GM23338 (cell line): ENCODE data around the gene RET.

Experiments used
- CREB1 ChIP-seq: fragments of 250-450 bp; sonication (Bioruptor Pico); IDR thresholded peaks from 2 replicates; pipeline ENCODE4 v1.5.0; 2020; ENCODE audit warnings: low read depth, mild to moderate bottlenecking, moderate library complexity
- CTCF ChIP-seq, 2 experiments: fragments of 200-600 bp in 1 of 2; sonication (generic) in 1 of 2; conservative IDR thresholded peaks; 2 replicates each; pipeline versions ENCODE4 v1.5.1 to v1.6.1; 2016 to 2017; ENCODE audit warnings: antibody characterized with exemption in 2 of 2, low read depth in 2 of 2, mild to moderate bottlenecking in 2 of 2, moderate library complexity in 1 of 2
- ETS1 ChIP-seq: IDR thresholded peaks from 2 replicates; pipeline ENCODE4 v1.6.1; 2016; ENCODE audit warnings: antibody characterized with exemption
- EZH2 ChIP-seq: fragments of 200-600 bp; sonication (generic); IDR thresholded peaks from one replicate; pipeline ENCODE4 v1.8.0; 2017; ENCODE audit warnings: antibody characterized with exemption, mild to moderate bottlenecking, low read depth; ENCODE audit not compliant: unreplicated experiment
- EZH2phosphoT487 ChIP-seq: fragments of 200-600 bp; sonication (generic); IDR thresholded peaks from one replicate; pipeline ENCODE4 v1.8.1; 2018; ENCODE audit warnings: antibody characterized with exemption; ENCODE audit not compliant: unreplicated experiment
- JUNB ChIP-seq: IDR thresholded peaks from one replicate; pipeline ENCODE4 v1.6.1; 2016; ENCODE audit warnings: antibody characterized with exemption; ENCODE audit not compliant: unreplicated experiment
- NANOG ChIP-seq: IDR thresholded peaks from 2 replicates; pipeline ENCODE4 v1.6.1; 2016; ENCODE audit warnings: antibody characterized with exemption, borderline replicate concordance
- POLR2AphosphoS5 ChIP-seq: IDR thresholded peaks from 2 replicates; pipeline ENCODE4 v1.6.1; 2016; ENCODE audit warnings: antibody characterized with exemption, low read depth
- REST ChIP-seq: IDR thresholded peaks from one replicate; pipeline ENCODE4 v1.6.1; 2018; ENCODE audit warnings: antibody characterized with exemption; ENCODE audit not compliant: unreplicated experiment
- STAT1 ChIP-seq: IDR thresholded peaks from one replicate; pipeline ENCODE4 v1.6.1; 2016; ENCODE audit warnings: antibody characterized with exemption; ENCODE audit not compliant: unreplicated experiment
- ZNF114 ChIP-seq: fragments of 250-450 bp; sonication (Bioruptor Pico); IDR thresholded peaks from 2 replicates; pipeline ENCODE4 v1.5.0; 2020; ENCODE audit warnings: mild to moderate bottlenecking, moderate library complexity
- ZNF331 ChIP-seq: fragments of 250-450 bp; sonication (Bioruptor Pico); IDR thresholded peaks from 2 replicates; pipeline ENCODE4 v1.5.0; 2020; ENCODE audit warnings: low read depth, mild to moderate bottlenecking, moderate library complexity
- ZNF462 ChIP-seq: fragments of 250-450 bp; sonication (Bioruptor Pico); IDR thresholded peaks from 2 replicates; pipeline ENCODE4 v1.5.0; 2020; ENCODE audit warnings: mild to moderate bottlenecking, moderate library complexity

GRCh38 chr10:43120116-43120928 lies 43.5 kb downstream of the RET start:
- TF ChIP-seq CTCF (conservative IDR thresholded peaks at IDR 0.05; ENCODE audit: low read depth in 2 of 2): no peak
- no peak for TF ChIP-seq REST
- TF ChIP-seq POLR2AphosphoS5: no peak
- TF ChIP-seq EZH2: no peak
- no peak for TF ChIP-seq ETS1
- TF ChIP-seq JUNB: no peak
- TF ChIP-seq CREB1 (CRISPR knock-in tag): no peak
- TF ChIP-seq EZH2phosphoT487: no peak
- TF ChIP-seq ZNF462 (CRISPR knock-in tag): no peak
- TF ChIP-seq ZNF331 (CRISPR knock-in tag): no peak
- TF ChIP-seq STAT1: no peak
- TF ChIP-seq NANOG: no peak
- no peak for TF ChIP-seq ZNF114 (CRISPR knock-in tag)
